Endodermal cell (in vitro differentiated cells): Measurements from ENCODE around the gene PSD2. TPM values are rescaled to one million over a fixed set of nuclear protein-coding genes. Genes with fewer than 3 reads are reported as not detected.

ENCODE experiments used
- DNase-seq: peaks from one replicate; pipeline ENCODE4 v3.0.0-alpha.2; 2017
- H3K27ac ChIP-seq: 2 replicates; pipeline ENCODE4 v1.5.1; 2013; ENCODE audit warnings: mild to moderate bottlenecking, low read depth, low read length, moderate library complexity
- H3K27me3 ChIP-seq: 2 replicates; pipeline ENCODE4 v1.6.1; 2013; ENCODE audit warnings: mild to moderate bottlenecking, low read length, moderate library complexity; ENCODE audit not compliant: insufficient read depth, control insufficient read depth, poor library complexity, severe bottlenecking
- H3K36me3 ChIP-seq: 2 replicates; pipeline ENCODE4 v1.7.0; 2013; ENCODE audit warnings: mild to moderate bottlenecking, low read length, moderate library complexity; ENCODE audit not compliant: control insufficient read depth, insufficient read depth
- H3K4me1 ChIP-seq: one replicate; pipeline ENCODE4 v1.7.0; 2013; ENCODE audit warnings: low read length; ENCODE audit not compliant: control insufficient read depth, insufficient read depth
- H3K4me3 ChIP-seq: 2 replicates; pipeline ENCODE4 v1.5.1; 2013; ENCODE audit warnings: mild to moderate bottlenecking, low read length, moderate library complexity
- H3K9ac ChIP-seq: 2 replicates; pipeline ENCODE4 v1.6.1; 2013; ENCODE audit warnings: mild to moderate bottlenecking, low read length, moderate library complexity; ENCODE audit not compliant: poor library complexity, severe bottlenecking; ENCODE audit errors: extremely low read depth
- H3K9me3 ChIP-seq: 2 replicates; pipeline ENCODE4 v1.6.1; 2013; ENCODE audit warnings: mild to moderate bottlenecking, low read length, moderate library complexity; ENCODE audit not compliant: control insufficient read depth
- H3K27ac Mint-ChIP-seq: 2 replicates; pipeline ENCODE4 v1.8.0; 2020; ENCODE audit warnings: mixed read lengths
- H3K27me3 Mint-ChIP-seq: 2 replicates; pipeline ENCODE4 v1.8.0; 2021; ENCODE audit warnings: mild to moderate bottlenecking, mixed read lengths; ENCODE audit not compliant: insufficient read depth
- H3K36me3 Mint-ChIP-seq: 2 replicates; pipeline ENCODE4 v1.8.0; 2020; ENCODE audit warnings: low read depth, mixed read lengths
- H3K4me1 Mint-ChIP-seq: 2 replicates; pipeline ENCODE4 v1.8.0; 2020; ENCODE audit warnings: mixed read lengths
- H3K4me3 Mint-ChIP-seq: 2 replicates; pipeline ENCODE4 v1.8.0; 2020; ENCODE audit warnings: mild to moderate bottlenecking, moderate library complexity, mixed read lengths
- H3K9me3 Mint-ChIP-seq: 2 replicates; pipeline ENCODE4 v1.8.0; 2020; ENCODE audit warnings: mild to moderate bottlenecking, mixed read lengths
- WGBS, 2 experiments: methylation state at CpG; one replicate each; pipeline versions ENCODE4 v1.1.5 to v1.1.7; 2013; ENCODE audit warnings: missing lambda C conversion rate in 2 of 2, mixed read lengths in 1 of 2; ENCODE audit not compliant: insufficient coverage in 1 of 2, insufficient read length in 1 of 2; 5-methylcytosine and 5-hydroxymethylcytosine counted together
- total RNA-seq, 2 donors: library from RNA; stranded (reverse); fragmentation: NEBNext Ultra II Directional in 1 of 2; extraction: Animal tissue kit (Norgen Biotek cat#: 25700) in 1 of 2; gene quantifications; 2 replicates in 1 of 2; 3 replicates in 1 of 2; pipeline ENCODE4 v1.2.1, GENCODE V29; 2021
- TF ChIP-seq, protein P1 (sequence below): fragments of 200-600 bp; sonication (generic); conservative IDR thresholded peaks from 2 replicates; pipeline ENCODE4 v1.5.0; 2021; ENCODE audit warnings: antibody characterized with exemption, mild to moderate bottlenecking

Gene PSD2
- total RNA-seq, 2 donors from 2014 or later, result 0.55 to 2.5 TPM

DNA sequence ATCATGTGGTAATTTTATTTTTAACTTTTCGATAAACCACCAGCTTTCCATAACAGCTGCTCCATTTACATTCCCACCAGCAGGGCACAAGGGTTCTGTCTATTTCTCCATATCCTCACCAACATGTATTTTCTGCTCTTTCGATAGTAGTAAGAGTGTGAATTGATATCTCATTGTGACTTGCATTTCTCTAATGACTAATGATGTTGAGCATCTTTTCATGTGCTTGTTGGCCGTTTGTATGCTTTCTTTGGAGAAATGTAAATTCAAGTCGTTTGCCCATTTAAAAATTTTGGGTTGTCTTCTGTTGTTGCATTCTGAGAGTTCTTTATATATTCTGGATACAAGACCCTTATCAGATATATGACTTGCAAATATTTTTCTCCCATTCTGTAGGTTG lies 45.9 kb downstream of the PSD2 start:
- WGBS, 2 experiments, result 75 to 80% methylated on average over 1 to 4 of the region's 4 CpGs
- Mint-ChIP-seq H3K4me3 (no peak overlapping the region), H3K36me3 (no peaks in the 10 kb centered on the region), H3K9me3 (no peaks in the 10 kb centered on the region), H3K27ac (no peak overlapping the region), H3K27me3 (peaks cover 43% of the 10 kb centered on the region), H3K4me1 (no peaks in the 10 kb centered on the region)
- Histone ChIP-seq H3K9ac (no peak overlapping the region), H3K4me3 (no peak overlapping the region), H3K36me3 (no peaks in the 10 kb centered on the region), H3K9me3 (no peaks in the 10 kb centered on the region), H3K27ac (no peak overlapping the region), H3K27me3 (peaks cover 46% of the 10 kb centered on the region), H3K4me1 (no peaks in the 10 kb centered on the region)
- TF ChIP-seq, protein P1, sequence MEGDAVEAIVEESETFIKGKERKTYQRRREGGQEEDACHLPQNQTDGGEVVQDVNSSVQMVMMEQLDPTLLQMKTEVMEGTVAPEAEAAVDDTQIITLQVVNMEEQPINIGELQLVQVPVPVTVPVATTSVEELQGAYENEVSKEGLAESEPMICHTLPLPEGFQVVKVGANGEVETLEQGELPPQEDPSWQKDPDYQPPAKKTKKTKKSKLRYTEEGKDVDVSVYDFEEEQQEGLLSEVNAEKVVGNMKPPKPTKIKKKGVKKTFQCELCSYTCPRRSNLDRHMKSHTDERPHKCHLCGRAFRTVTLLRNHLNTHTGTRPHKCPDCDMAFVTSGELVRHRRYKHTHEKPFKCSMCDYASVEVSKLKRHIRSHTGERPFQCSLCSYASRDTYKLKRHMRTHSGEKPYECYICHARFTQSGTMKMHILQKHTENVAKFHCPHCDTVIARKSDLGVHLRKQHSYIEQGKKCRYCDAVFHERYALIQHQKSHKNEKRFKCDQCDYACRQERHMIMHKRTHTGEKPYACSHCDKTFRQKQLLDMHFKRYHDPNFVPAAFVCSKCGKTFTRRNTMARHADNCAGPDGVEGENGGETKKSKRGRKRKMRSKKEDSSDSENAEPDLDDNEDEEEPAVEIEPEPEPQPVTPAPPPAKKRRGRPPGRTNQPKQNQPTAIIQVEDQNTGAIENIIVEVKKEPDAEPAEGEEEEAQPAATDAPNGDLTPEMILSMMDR, result peak; percentile 33
- no peak for DNase-seq

DNA sequence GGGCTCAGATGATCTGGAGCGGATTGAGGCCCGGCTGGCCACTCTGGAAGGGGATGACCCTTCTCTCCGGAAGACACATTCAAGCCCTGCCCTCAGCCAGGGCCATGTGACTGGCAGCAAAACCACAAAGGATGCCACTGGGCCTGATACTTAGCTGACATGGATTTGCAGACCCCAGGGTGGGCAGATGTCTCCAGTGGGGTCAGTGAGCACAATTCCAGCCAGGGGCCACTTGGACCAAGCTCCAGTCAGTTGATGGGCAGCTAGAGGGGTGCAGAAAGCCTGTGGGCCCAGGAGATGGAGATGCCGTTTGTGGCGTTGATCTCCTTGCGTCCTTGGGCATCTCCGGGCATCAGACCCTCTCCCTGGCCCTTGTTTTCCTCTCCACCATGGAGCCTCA lies 46.7 kb downstream of the PSD2 start:
- TF ChIP-seq, protein P1, result no peak
- Histone ChIP-seq H3K27me3 (peaks cover 54% of the 10 kb centered on the region), H3K4me1 (no peaks in the 10 kb centered on the region), H3K36me3 (no peaks in the 10 kb centered on the region), H3K27ac (no peak overlapping the region), H3K9me3 (no peaks in the 10 kb centered on the region), H3K9ac (no peak overlapping the region), H3K4me3 (no peak overlapping the region)
- WGBS, 2 experiments, result 88 to 96% methylated on average over 7 of the region's 7 CpGs
- no peak for DNase-seq
- Mint-ChIP-seq H3K27ac (no peak overlapping the region), H3K4me3 (no peak overlapping the region), H3K36me3 (no peaks in the 10 kb centered on the region), H3K4me1 (no peaks in the 10 kb centered on the region), H3K9me3 (no peaks in the 10 kb centered on the region), H3K27me3 (peaks cover 51% of the 10 kb centered on the region)

DNA sequence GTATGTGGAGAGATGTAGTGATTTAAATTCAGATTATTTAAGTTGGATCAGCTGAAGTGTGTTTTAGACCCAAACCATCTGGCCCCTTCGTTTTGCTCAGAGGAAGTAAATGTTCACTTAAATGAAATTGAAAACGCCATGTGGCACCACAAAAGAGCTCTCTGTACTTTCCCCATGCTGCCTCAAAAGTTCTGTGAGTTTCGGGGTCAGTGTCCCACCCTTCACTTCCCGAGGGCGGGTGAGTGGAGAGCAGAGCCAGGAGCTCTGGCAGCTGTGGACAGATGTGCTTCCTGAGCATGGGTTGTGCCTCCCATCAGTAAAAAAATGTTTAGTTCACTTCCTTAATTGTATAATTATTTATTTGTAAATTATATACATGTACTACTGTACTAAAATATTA lies 48.4 kb downstream of the PSD2 start:
- Mint-ChIP-seq H3K4me3 (no peak overlapping the region), H3K27ac (no peak overlapping the region), H3K9me3 (no peaks in the 10 kb centered on the region), H3K4me1 (no peaks in the 10 kb centered on the region), H3K36me3 (no peaks in the 10 kb centered on the region), H3K27me3 (peaks cover 60% of the 10 kb centered on the region)
- Histone ChIP-seq H3K4me3 (no peak overlapping the region), H3K27ac (no peak overlapping the region), H3K9me3 (no peaks in the 10 kb centered on the region), H3K9ac (no peak overlapping the region), H3K27me3 (peaks cover 60% of the 10 kb centered on the region), H3K36me3 (no peaks in the 10 kb centered on the region), H3K4me1 (no peaks in the 10 kb centered on the region)
- TF ChIP-seq, protein P1, result no peak
- WGBS, 2 experiments, result 63 to 74% methylated on average over 3 to 5 of the region's 5 CpGs
- DNase-seq, result no peak
